SK-N-SH (cell line): ENCODE data around the gene CYP4F3. TPM values are rescaled to one million over a fixed set of nuclear protein-coding genes. Genes with fewer than 3 reads are reported as not detected.

Experiments used
- CTCF ChIA-PET: fragments of 300-600, 350-600 bp; formaldehyde crosslinking; extraction: SDS; loops from one replicate; lab custom pipeline; 2021; lab: Yijun Ruan, JAX
- POLR2A ChIA-PET: fragments of 350-600 bp; sonication (Branson Sonifier 250); formaldehyde crosslinking; extraction: SDS; loops from one replicate; lab custom pipeline; 2020; ENCODE audit warnings: antibody characterized with exemption, inconsistent platforms; lab: Yijun Ruan, JAX
- DNase-seq: peaks from one replicate; pipeline ENCODE4 v3.0.0; 2012
- H2AFZ ChIP-seq: fragments of 200-600 bp; sonication (generic); 2 replicates; pipeline ENCODE4 v1.8.1; 2016; ENCODE audit warnings: antibody characterized with exemption, mild to moderate bottlenecking, low read depth
- H3F3A ChIP-seq: fragments of 200-600 bp; sonication (generic); replicated peaks from 2 replicates; pipeline ENCODE3; 2016; ENCODE audit warnings: antibody characterized with exemption, mild to moderate bottlenecking; ENCODE audit not compliant: insufficient read depth
- H3K27ac ChIP-seq, 2 experiments: fragments of 200-500 bp in 1 of 2; fragments of 200-600 bp in 1 of 2; sonication (Bioruptor generic) in 1 of 2; sonication (generic), shearing (Covaris generic) in 1 of 2; 2 replicates each; pipeline versions ENCODE4 v1.5.1 to v1.6.1; 2014 to 2016; ENCODE audit warnings: low read depth in 2 of 2, inconsistent platforms in 1 of 2, low read length in 1 of 2, mild to moderate bottlenecking in 1 of 2, mixed read lengths in 1 of 2
- H3K27me3 ChIP-seq: fragments of 200-600 bp; sonication (generic), shearing (Covaris generic); 2 replicates; pipeline ENCODE4 v1.6.1; 2016; ENCODE audit warnings: mixed run types; ENCODE audit not compliant: insufficient read depth
- H3K36me3 ChIP-seq, 2 experiments: fragments of 200-500 bp in 1 of 2; fragments of 200-600 bp in 1 of 2; sonication (Bioruptor generic) in 1 of 2; sonication (generic) in 1 of 2; replicated peaks in 1 of 2; 2 replicates each; pipeline versions ENCODE3 to v1.5.1; 2014 to 2016; ENCODE audit warnings: low read length in 1 of 2, mild to moderate bottlenecking in 1 of 2; ENCODE audit not compliant: insufficient read depth in 2 of 2, control insufficient read depth in 1 of 2
- H3K4me1 ChIP-seq, 2 experiments: fragments of 200-500 bp in 1 of 2; fragments of 200-600 bp in 1 of 2; sonication (Bioruptor generic) in 1 of 2; sonication (generic), shearing (Covaris generic) in 1 of 2; 2 replicates each; pipeline versions ENCODE4 v1.5.1 to v1.6.1; 2014 to 2016; ENCODE audit warnings: low read depth in 1 of 2, low read length in 1 of 2, mixed run types in 1 of 2; ENCODE audit not compliant: insufficient read depth in 2 of 2, control insufficient read depth in 1 of 2
- H3K4me2 ChIP-seq: fragments of 200-600 bp; sonication (generic), shearing (Covaris generic); 2 replicates; pipeline ENCODE4 v1.6.1; 2017; ENCODE audit warnings: mixed run types
- H3K4me3 ChIP-seq, 2 experiments: fragments of 200-500 bp in 1 of 2; fragments of 200-600 bp in 1 of 2; sonication (Bioruptor generic) in 1 of 2; sonication (generic), shearing (Covaris generic) in 1 of 2; 2 replicates each; pipeline versions ENCODE4 v1.5.1 to v1.8.1; 2014 to 2016; ENCODE audit warnings: low read depth in 2 of 2, inconsistent platforms in 1 of 2, low read length in 1 of 2, mild to moderate bottlenecking in 1 of 2, mixed read lengths in 1 of 2, moderate library complexity in 1 of 2
- H3K79me2 ChIP-seq: fragments of 200-600 bp; sonication (generic); 2 replicates; pipeline ENCODE4 v1.8.1; 2017; ENCODE audit warnings: mild to moderate bottlenecking; ENCODE audit not compliant: insufficient read depth
- H3K9ac ChIP-seq: fragments of 200-600 bp; sonication (generic); 2 replicates; pipeline ENCODE4 v1.6.1; 2017; ENCODE audit warnings: mixed run types
- H3K9me2 ChIP-seq: fragments of 200-600 bp; sonication (generic); 2 replicates; pipeline ENCODE4 v1.6.1; 2017; ENCODE audit warnings: mixed run types
- H3K9me3 ChIP-seq: fragments of 200-600 bp; sonication (generic); 2 replicates; pipeline ENCODE4 v1.6.1; 2017; ENCODE audit warnings: mixed run types, mild to moderate bottlenecking, moderate library complexity
- H4K20me1 ChIP-seq: fragments of 200-600 bp; sonication (generic); 2 replicates; pipeline ENCODE4 v1.6.1; 2017; ENCODE audit warnings: mild to moderate bottlenecking, mixed run types; ENCODE audit not compliant: insufficient read depth
- ELF1 ChIP-seq: IDR thresholded peaks from 2 replicates; pipeline ENCODE4 v1.4.0; 2012
- FOXJ3 ChIP-seq: sonication (generic); formaldehyde crosslinking; IDR thresholded peaks from 2 replicates; pipeline ENCODE4 v1.5.1; 2020; ENCODE audit warnings: mild to moderate bottlenecking, missing genetic modification reagents
- GATA2 ChIP-seq: sonication (generic); formaldehyde crosslinking; IDR thresholded peaks from 2 replicates; pipeline ENCODE4 v1.5.0; 2020; ENCODE audit warnings: mild to moderate bottlenecking, missing genetic modification reagents
- IRF3 ChIP-seq: fragments of 150-350 bp; IDR thresholded peaks from 2 replicates; pipeline ENCODE4 v1.6.1; 2016; ENCODE audit warnings: mild to moderate bottlenecking, low read depth, low read length
- MAX ChIP-seq: IDR thresholded peaks from 2 replicates; pipeline ENCODE4 v1.4.0; 2012; ENCODE audit warnings: low read depth
- MEF2A ChIP-seq: IDR thresholded peaks from 2 replicates; pipeline ENCODE4 v1.4.0; 2012; ENCODE audit warnings: low read depth, borderline replicate concordance
- MXI1 ChIP-seq: IDR thresholded peaks from 2 replicates; pipeline ENCODE4 v1.6.1; 2012; ENCODE audit warnings: mild to moderate bottlenecking, low read depth, low read length, improper control_type of control experiment
- NFIC ChIP-seq: IDR thresholded peaks from 2 replicates; pipeline ENCODE4 v1.4.0; 2012; ENCODE audit warnings: borderline replicate concordance
- PBX3 ChIP-seq: IDR thresholded peaks from 2 replicates; pipeline ENCODE4; 2012
- POLR2AphosphoS5 ChIP-seq: IDR thresholded peaks from 2 replicates; pipeline ENCODE4 v1.6.1; 2012; ENCODE audit warnings: low read depth, low read length
- RAD21 ChIP-seq: IDR thresholded peaks from 2 replicates; pipeline ENCODE4 v1.6.1; 2012; ENCODE audit warnings: mild to moderate bottlenecking, low read length
- RCOR1 ChIP-seq: fragments of 150-350 bp; IDR thresholded peaks from 2 replicates; pipeline ENCODE4 v1.6.1; 2017; ENCODE audit warnings: antibody characterized with exemption, low read length
- REST ChIP-seq: IDR thresholded peaks from 2 replicates; pipeline ENCODE4 v1.6.1; 2012; ENCODE audit warnings: mild to moderate bottlenecking, low read depth, low read length, moderate library complexity
- RFX5 ChIP-seq: IDR thresholded peaks from 2 replicates; pipeline ENCODE4 v1.6.1; 2012; ENCODE audit warnings: mild to moderate bottlenecking, improper control_type of control experiment, low read length
- SIN3A ChIP-seq: IDR thresholded peaks from 2 replicates; pipeline ENCODE4 v1.6.1; 2012; ENCODE audit warnings: low read depth, mild to moderate bottlenecking, low read length, moderate library complexity, borderline replicate concordance
- USF1 ChIP-seq: IDR thresholded peaks from 2 replicates; pipeline ENCODE4 v1.4.0; 2012; ENCODE audit warnings: low read depth, borderline replicate concordance
- USF2 ChIP-seq: fragments of 150-350 bp; IDR thresholded peaks from 2 replicates; pipeline ENCODE4 v1.6.1; 2017; ENCODE audit warnings: antibody characterized with exemption, low read length, low read depth, borderline replicate concordance
- ZBTB33 ChIP-seq: IDR thresholded peaks from 2 replicates; pipeline ENCODE4 v1.4.0; 2012; ENCODE audit warnings: low read depth, borderline replicate concordance
- WGBS: methylation state at CpG from one replicate; pipeline ENCODE4 v1.1.6; 2017; ENCODE audit warnings: low lambda C conversion rate; 5-methylcytosine and 5-hydroxymethylcytosine counted together
- polyA plus RNA-seq, 3 experiments: library from polyadenylated mRNA; depleted of rRNA; stranded (reverse); fragments of >200 nt; gene quantifications; 2 replicates each; pipeline ENCODE4 v1.2.3, GENCODE V29; 2012

Gene CYP4F3
- polyA plus RNA-seq, 1 of the 3 experiments (the other 2 are of a cell fraction), result 0.08 TPM

- TF ChIP-seq IRF3, result no peak
- no peak for TF ChIP-seq MEF2A
- no peak for TF ChIP-seq PBX3
- TF ChIP-seq RFX5, result no peak
- no peak for TF ChIP-seq MXI1
- no peak for TF ChIP-seq RAD21
Observed at GRCh38 chr19:15633082-15633835, 7.4 kb upstream of the CYP4F3 start (continued).

GRCh38 chr19:15634105-15634504 lies 6.6 kb upstream of the CYP4F3 start:
- 7% methylated on average over 3 of the region's 3 CpGs for WGBS
- H4K20me1 ChIP-seq, result no peaks in the 10 kb centered on the region
- H3K27ac ChIP-seq, result no peak overlapping the region
- H3F3A ChIP-seq, result no peaks in the 10 kb centered on the region
- H3K9me3 ChIP-seq, result no peaks in the 10 kb centered on the region
- no peaks in the 10 kb centered on the region for H3K79me2 ChIP-seq
- no peak overlapping the region for H2AFZ ChIP-seq
- H3K9me2 ChIP-seq, result no peaks in the 10 kb centered on the region
- H3K9ac ChIP-seq, result no peak overlapping the region
- DNase-seq, result no peak
- no peaks in the 10 kb centered on the region for H3K4me1 ChIP-seq
- CTCF ChIA-PET, result no interaction called here
- H3K4me3 ChIP-seq, result no peak overlapping the region
- no peak overlapping the region for H3K4me2 ChIP-seq
- H3K36me3 ChIP-seq, result no peaks in the 10 kb centered on the region
- POLR2A ChIA-PET, result no interaction called here
- TF ChIP-seq MAX, result no peak
- no peak for TF ChIP-seq ZBTB33
- no peak for TF ChIP-seq POLR2AphosphoS5
- TF ChIP-seq ELF1, result no peak
- no peak for TF ChIP-seq SIN3A
- TF ChIP-seq RCOR1, result no peak
- TF ChIP-seq USF2, result no peak
- no peak for TF ChIP-seq REST
- no peak for TF ChIP-seq NFIC
- TF ChIP-seq RFX5, result no peak
- no peak for TF ChIP-seq RAD21
- TF ChIP-seq GATA2 (CRISPR knock-in tag), result no peak
- no peak for TF ChIP-seq USF1
- TF ChIP-seq PBX3, result no peak
- TF ChIP-seq MXI1, result no peak
- no peak for TF ChIP-seq FOXJ3 (CRISPR knock-in tag)
- no peaks in the 10 kb centered on the region for H3K27me3 ChIP-seq
